Activated CD4-positive, alpha-beta T cell treated with anti-CD3 and anti-CD28 coated beads, Interleukin-2, amount 10 ng/mL, durations not matched to agents 7 days and 5 days (primary cell): ENCODE results near the gene CPXM1. TPM values are rescaled to one million over a fixed set of nuclear protein-coding genes. Genes with fewer than 3 reads are reported as not detected.
"Not testable (repeated sequence)": the region's sequence is repeated elsewhere in the genome, so short reads cannot be mapped to it uniquely, and the experiment has no call there.

ENCODE experiments used
- CTCF ChIA-PET: fragments of 350-600 bp; sonication (Branson Sonifier 250); formaldehyde crosslinking; loops from one replicate; lab custom pipeline; 2021; ENCODE audit warnings: antibody characterized with exemption; lab: Charles Lee
- POLR2A ChIA-PET: fragments of 350-600 bp; sonication (Branson Sonifier 250); formaldehyde crosslinking; loops from one replicate; lab custom pipeline; 2021; ENCODE audit warnings: antibody characterized with exemption; lab: Charles Lee
- DNase-seq: peaks from one replicate; pipeline ENCODE4 v3.0.0-alpha.2; 2020
- H3K27ac Mint-ChIP-seq: one replicate; pipeline ENCODE4 v1.8.0; 2021; ENCODE audit warnings: mild to moderate bottlenecking, moderate library complexity, mixed read lengths
- H3K27me3 Mint-ChIP-seq: one replicate; pipeline ENCODE4 v1.8.0; 2021; ENCODE audit warnings: mixed read lengths
- H3K36me3 Mint-ChIP-seq: one replicate; pipeline ENCODE4 v1.8.0; 2021; ENCODE audit warnings: low read depth, mixed read lengths
- H3K4me1 Mint-ChIP-seq: one replicate; pipeline ENCODE4 v1.8.0; 2021; ENCODE audit warnings: mixed read lengths
- H3K4me3 Mint-ChIP-seq: one replicate; pipeline ENCODE4 v1.8.0; 2021; ENCODE audit warnings: mild to moderate bottlenecking, moderate library complexity, mixed read lengths
- H3K9me3 Mint-ChIP-seq: one replicate; pipeline ENCODE4 v1.8.0; 2021; ENCODE audit warnings: mixed read lengths
- total RNA-seq, 2 experiments: library from RNA; stranded (reverse); gene quantifications; one replicate each; pipeline ENCODE4 v1.2.3, GENCODE V29; 2021

Gene CPXM1
- total RNA-seq, 2 experiments from 2014 or later: 0.12 TPM; not detected in 1

GRCh38 chr20:2795451-2795850 is 5.0 kb downstream of the CPXM1 start:
- Mint-ChIP-seq H3K36me3 (no peaks in the 10 kb centered on the region), H3K4me1 (peaks cover 10% of the 10 kb centered on the region), H3K4me3 (no peak overlapping the region), H3K27ac (no peak overlapping the region), H3K9me3 (no peaks in the 10 kb centered on the region), H3K27me3 (peaks cover 32% of the 10 kb centered on the region)
- ChIA-PET CTCF (interaction anchor here (2.2 kb wide), 1 partner anchor 43 kb away, joined by 7 read pairs; no protein-coding TSS in a partner anchor), POLR2A (no interaction called here)
- DNase-seq: no peak

GRCh38 chr20:2794866-2795447 is 5.5 kb downstream of the CPXM1 start:
- POLR2A ChIA-PET: no interaction called here
- DNase-seq: no peak
- H3K4me3 Mint-ChIP-seq: no peak overlapping the region
- no peaks in the 10 kb centered on the region for H3K9me3 Mint-ChIP-seq
- peaks cover 32% of the 10 kb centered on the region for H3K27me3 Mint-ChIP-seq
- no peak overlapping the region for H3K27ac Mint-ChIP-seq
- CTCF ChIA-PET: interaction anchor here (0.7 to 1.0 kb wide), 2 partner anchors 9 to 525 kb away, joined by 3 to 4 read pairs; no protein-coding TSS in a partner anchor
- no peaks in the 10 kb centered on the region for H3K36me3 Mint-ChIP-seq
- peaks cover 8% of the 10 kb centered on the region for H3K4me1 Mint-ChIP-seq

GRCh38 chr20:2794202-2794748 is 6.2 kb downstream of the CPXM1 start:
- peaks cover 25% of the 10 kb centered on the region for H3K27me3 Mint-ChIP-seq
- peaks cover 2% of the 10 kb centered on the region for H3K4me1 Mint-ChIP-seq
- ChIA-PET CTCF (interaction anchor here (0.7 to 1.0 kb wide), 2 partner anchors 9 to 526 kb away, joined by 3 to 4 read pairs; no protein-coding TSS in a partner anchor), POLR2A (no interaction called here)
- H3K36me3 Mint-ChIP-seq: no peaks in the 10 kb centered on the region
- DNase-seq: no peak
- H3K9me3 Mint-ChIP-seq: no peaks in the 10 kb centered on the region
- no peak overlapping the region for H3K27ac Mint-ChIP-seq
- no peak overlapping the region for H3K4me3 Mint-ChIP-seq

- Mint-ChIP-seq H3K36me3 (no peaks in the 10 kb centered on the region), H3K4me3 (no peak overlapping the region), H3K4me1 (peaks cover 2% of the 10 kb centered on the region), H3K27ac (no peak overlapping the region), H3K27me3 (peaks cover 18% of the 10 kb centered on the region), H3K9me3 (no peaks in the 10 kb centered on the region)
- CTCF ChIA-PET: no interaction called here
- POLR2A ChIA-PET: no interaction called here
- DNase-seq: no peak
Observed at GRCh38 chr20:2793471-2793870, 7.0 kb downstream of the CPXM1 start.

- POLR2A ChIA-PET: no interaction called here
- peaks cover 30% of the 10 kb centered on the region for H3K27me3 Mint-ChIP-seq
Observed at GRCh38 chr20:2783908-2784566, 16.4 kb downstream of the CPXM1 start.

GRCh38 chr20:2780948-2781347 is 19.5 kb downstream of the CPXM1 start:
- peaks cover 3% of the 10 kb centered on the region for H3K9me3 Mint-ChIP-seq
- DNase-seq: no peak
- CTCF ChIA-PET: no interaction called here
- H3K27ac Mint-ChIP-seq: no peak overlapping the region
- peaks cover 28% of the 10 kb centered on the region for H3K27me3 Mint-ChIP-seq
- POLR2A ChIA-PET: no interaction called here
- H3K4me3 Mint-ChIP-seq: no peak overlapping the region
- H3K36me3 Mint-ChIP-seq: no peaks in the 10 kb centered on the region
- H3K4me1 Mint-ChIP-seq: peaks cover 1% of the 10 kb centered on the region

More at GRCh38 chr20:2783908-2784566, 16.4 kb downstream of the CPXM1 start:
- Mint-ChIP-seq H3K27ac (no peak overlapping the region), H3K4me3 (no peak overlapping the region), H3K36me3 (no peaks in the 10 kb centered on the region), H3K4me1 (peaks cover 1% of the 10 kb centered on the region), H3K9me3 (no peaks in the 10 kb centered on the region)
- no peak for DNase-seq
- CTCF ChIA-PET: interaction anchor here (0.7 kb wide), 1 partner anchor 66 kb away, joined by 4 read pairs; no protein-coding TSS in a partner anchor

- CTCF ChIA-PET: no interaction called here
- POLR2A ChIA-PET: no interaction called here
- H3K27ac Mint-ChIP-seq: no peak overlapping the region
- no peaks in the 10 kb centered on the region for H3K36me3 Mint-ChIP-seq
- H3K4me1 Mint-ChIP-seq: peaks cover 1% of the 10 kb centered on the region
- H3K9me3 Mint-ChIP-seq: peaks cover 3% of the 10 kb centered on the region
- DNase-seq: no peak
- peaks cover 21% of the 10 kb centered on the region for H3K27me3 Mint-ChIP-seq
- no peak overlapping the region for H3K4me3 Mint-ChIP-seq
Observed at GRCh38 chr20:2778602-2779321, 21.7 kb downstream of the CPXM1 start.

- ChIA-PET POLR2A (no interaction called here), CTCF (interaction anchor here (1.5 to 2.2 kb wide), 2 partner anchors 22 kb away, joined by 3 to 6 read pairs; no protein-coding TSS in a partner anchor)
- peaks cover 3% of the 10 kb centered on the region for H3K9me3 Mint-ChIP-seq
- no peak for DNase-seq
- H3K4me3 Mint-ChIP-seq: no peak overlapping the region
- H3K4me1 Mint-ChIP-seq: peaks cover 6% of the 10 kb centered on the region
- no peaks in the 10 kb centered on the region for H3K36me3 Mint-ChIP-seq
- no peak overlapping the region for H3K27ac Mint-ChIP-seq
- peaks cover 12% of the 10 kb centered on the region for H3K27me3 Mint-ChIP-seq
Observed at GRCh38 chr20:2775139-2775538, 25.3 kb downstream of the CPXM1 start.

- DNase-seq: no peak
- H3K27me3 Mint-ChIP-seq: peaks cover 7% of the 10 kb centered on the region
- H3K36me3 Mint-ChIP-seq: no peaks in the 10 kb centered on the region
- POLR2A ChIA-PET: no interaction called here
- H3K4me1 Mint-ChIP-seq: peaks cover 6% of the 10 kb centered on the region
- CTCF ChIA-PET: interaction anchor here (1.5 kb wide), 1 partner anchor 21 kb away, joined by 3 read pairs; no protein-coding TSS in a partner anchor
- H3K27ac Mint-ChIP-seq: no peak overlapping the region
- H3K9me3 Mint-ChIP-seq: peaks cover 3% of the 10 kb centered on the region
- H3K4me3 Mint-ChIP-seq: no peak overlapping the region
Observed at GRCh38 chr20:2773812-2774211, 26.6 kb downstream of the CPXM1 start.

- Mint-ChIP-seq H3K27me3 (peaks cover 7% of the 10 kb centered on the region), H3K27ac (no peak overlapping the region), H3K4me3 (no peak overlapping the region), H3K9me3 (no peaks in the 10 kb centered on the region), H3K4me1 (peaks cover 6% of the 10 kb centered on the region), H3K36me3 (no peaks in the 10 kb centered on the region)
- ChIA-PET CTCF (no interaction called here), POLR2A (no interaction called here)
- DNase-seq: no peak
Observed at GRCh38 chr20:2771631-2772080, 28.8 kb downstream of the CPXM1 start.

GRCh38 chr20:2770091-2770490 is 30.3 kb downstream of the CPXM1 start:
- POLR2A ChIA-PET, H3K36me3 Mint-ChIP-seq, DNase-seq, CTCF ChIA-PET, H3K27ac Mint-ChIP-seq, H3K4me1 Mint-ChIP-seq, H3K27me3 Mint-ChIP-seq, H3K9me3 Mint-ChIP-seq, H3K4me3 Mint-ChIP-seq: not testable (repeated sequence)

GRCh38 chr20:2768632-2769015 is 31.8 kb downstream of the CPXM1 start:
- Mint-ChIP-seq H3K9me3 (no peaks in the 10 kb centered on the region), H3K36me3 (no peaks in the 10 kb centered on the region), H3K27me3 (peaks cover 13% of the 10 kb centered on the region), H3K4me3 (no peak overlapping the region), H3K4me1 (peaks cover 6% of the 10 kb centered on the region), H3K27ac (no peak overlapping the region)
- DNase-seq: no peak
- ChIA-PET POLR2A (no interaction called here), CTCF (interaction anchor here (0.6 kb wide), 1 partner anchor 1266 kb away, joined by 5 read pairs; no protein-coding TSS in a partner anchor)
